H1 (cell line): ENCODE data around the gene NFKBIZ. TPM values are rescaled to one million over a fixed set of nuclear protein-coding genes. Genes with fewer than 3 reads are reported as not detected.

ENCODE experiments used
- CTCF ChIA-PET: fragments of 300-600 bp; sonication (Branson Sonifier 250); formaldehyde crosslinking; loops from one replicate; lab custom pipeline; 2021; ENCODE audit not compliant: partially characterized antibody; lab: Charles Lee
- POLR2A ChIA-PET: fragments of 300-600 bp; sonication (Branson Sonifier 250); formaldehyde crosslinking; loops from one replicate; lab custom pipeline; 2021; ENCODE audit warnings: inconsistent platforms; ENCODE audit not compliant: partially characterized antibody; lab: Charles Lee
- DNase-seq, 2 experiments: peaks; one replicate each; pipeline versions ENCODE4 v3.0.0 to v3.0.0-alpha.2; 2010 to 2022; ENCODE audit warnings: low spot score in 2 of 2, low read depth in 1 of 2, mixed read lengths in 1 of 2
- FAIRE-seq: peaks from 2 replicates; lab custom pipeline; 2011; peaks lifted over from hg19 to GRCh38; lab: Jason Lieb, UNC
- H2AFZ ChIP-seq: 2 replicates; pipeline ENCODE4 v1.8.1; 2012; ENCODE audit warnings: low read length, inconsistent platforms
- H2AK5ac ChIP-seq: 2 replicates; pipeline ENCODE4 v1.6.1; 2013; ENCODE audit warnings: low read depth, low read length
- H2BK120ac ChIP-seq: replicated peaks from 2 replicates; pipeline ENCODE3; 2013; ENCODE audit warnings: low read depth, low read length, inconsistent platforms
- H2BK12ac ChIP-seq: 2 replicates; pipeline ENCODE4 v1.6.1; 2013; ENCODE audit warnings: low read depth, low read length
- H2BK15ac ChIP-seq: 2 replicates; pipeline ENCODE4 v1.6.1; 2013; ENCODE audit warnings: low read length
- H2BK20ac ChIP-seq: 2 replicates; pipeline ENCODE4 v1.6.1; 2013; ENCODE audit warnings: low read length
- H2BK5ac ChIP-seq: 2 replicates; pipeline ENCODE4 v1.6.1; 2013; ENCODE audit warnings: low read depth, low read length
- H3K14ac ChIP-seq: 2 replicates; pipeline ENCODE4 v1.6.1; 2013; ENCODE audit warnings: inconsistent platforms; ENCODE audit not compliant: insufficient read length
- H3K18ac ChIP-seq: 2 replicates; pipeline ENCODE4 v1.6.1; 2013; ENCODE audit warnings: low read length; ENCODE audit errors: extremely low read depth
- H3K23ac ChIP-seq: 2 replicates; pipeline ENCODE4 v1.6.1; 2013; ENCODE audit warnings: inconsistent platforms; ENCODE audit not compliant: insufficient read length
- H3K23me2 ChIP-seq: 2 replicates; pipeline ENCODE4 v1.6.1; 2013; ENCODE audit warnings: low read depth, low read length
- H3K27ac ChIP-seq: 2 replicates; pipeline ENCODE4 v1.6.1; 2011; ENCODE audit warnings: low read depth, low read length, inconsistent platforms
- H3K27me3 ChIP-seq, 4 experiments: replicated peaks in 1 of 4; 1 replicate in 1 of 4; 2 replicates in 3 of 4; pipeline versions ENCODE4 v1.6.1 to v1.8.1; 2011 to 2013; ENCODE audit warnings: low read length in 3 of 4, mild to moderate bottlenecking in 3 of 4, inconsistent platforms in 2 of 4, mixed read lengths in 2 of 4, moderate library complexity in 1 of 4; ENCODE audit not compliant: control insufficient read depth in 3 of 4, insufficient read depth in 3 of 4; ENCODE audit errors: extremely low read depth in 1 of 4
- H3K36me3 ChIP-seq, 4 experiments: 2 replicates each; pipeline versions ENCODE4 v1.6.1 to v1.8.1; 2011 to 2013; ENCODE audit warnings: mild to moderate bottlenecking in 4 of 4, low read length in 3 of 4, moderate library complexity in 2 of 4, control low read depth in 1 of 4, inconsistent platforms in 1 of 4; ENCODE audit not compliant: insufficient read depth in 4 of 4, control insufficient read depth in 2 of 4
- H3K4ac ChIP-seq: replicated peaks from 2 replicates; pipeline ENCODE3; 2013; ENCODE audit warnings: low read length, low read depth, mixed read lengths, inconsistent platforms; ENCODE audit not compliant: insufficient read length
- H3K4me1 ChIP-seq, 4 experiments: replicated peaks in 1 of 4; 1 replicate in 1 of 4; 2 replicates in 3 of 4; pipeline versions ENCODE4 v1.6.1 to v1.8.1; 2011 to 2013; ENCODE audit warnings: low read length in 3 of 4, inconsistent platforms in 2 of 4, mixed read lengths in 1 of 4; ENCODE audit not compliant: insufficient read depth in 4 of 4, control insufficient read depth in 3 of 4
- H3K4me2 ChIP-seq, 2 experiments: 2 replicates each; pipeline versions ENCODE4 v1.6.1 to v1.8.1; 2011 to 2013; ENCODE audit warnings: low read depth in 2 of 2, low read length in 2 of 2, control low read depth in 1 of 2, inconsistent platforms in 1 of 2, mild to moderate bottlenecking in 1 of 2; ENCODE audit not compliant: insufficient read depth in 1 of 2
- H3K4me3 ChIP-seq, 4 experiments: fragments of 200-600, 300-600 bp in 1 of 4; sonication (generic), shearing (Covaris generic), sonication (Bioruptor Twin) in 1 of 4; 2 replicates each; pipeline versions ENCODE4 v1.5.1 to v1.8.1; 2011 to 2016; ENCODE audit warnings: low read length in 4 of 4, low read depth in 3 of 4, control low read depth in 2 of 4, inconsistent platforms in 2 of 4, mild to moderate bottlenecking in 2 of 4, mixed read lengths in 1 of 4, moderate library complexity in 1 of 4; ENCODE audit not compliant: insufficient read depth in 2 of 4; ENCODE audit errors: extremely low read depth in 1 of 4
- H3K56ac ChIP-seq: replicated peaks from 2 replicates; pipeline ENCODE3; 2013; ENCODE audit warnings: low read depth, mild to moderate bottlenecking, mixed read lengths, low read length, inconsistent platforms; ENCODE audit not compliant: insufficient read length
- H3K79me1 ChIP-seq: 2 replicates; pipeline ENCODE4 v1.6.1; 2013; ENCODE audit warnings: low read depth, low read length, control low read depth
- H3K79me2 ChIP-seq, 2 experiments: 2 replicates each; pipeline versions ENCODE4 v1.6.1 to v1.8.1; 2012 to 2013; ENCODE audit warnings: low read length in 2 of 2, mild to moderate bottlenecking in 2 of 2, inconsistent platforms in 1 of 2; ENCODE audit not compliant: insufficient read depth in 2 of 2, control insufficient read depth in 1 of 2
- H3K9ac ChIP-seq, 4 experiments: replicated peaks in 1 of 4; 1 replicate in 1 of 4; 2 replicates in 3 of 4; pipeline versions ENCODE4 v1.6.1 to v1.8.1; 2011 to 2013; ENCODE audit warnings: low read depth in 3 of 4, low read length in 3 of 4, control low read depth in 2 of 4, mild to moderate bottlenecking in 2 of 4, moderate library complexity in 2 of 4, inconsistent platforms in 1 of 4; ENCODE audit errors: extremely low read depth in 1 of 4
- H3K9me3 ChIP-seq, 2 experiments: 2 replicates each; pipeline versions ENCODE4 v1.6.1 to v1.8.1; 2012 to 2013; ENCODE audit warnings: mild to moderate bottlenecking in 2 of 2, moderate library complexity in 2 of 2, control low read depth in 1 of 2, inconsistent platforms in 1 of 2, low read depth in 1 of 2, low read length in 1 of 2, mixed read lengths in 1 of 2; ENCODE audit not compliant: insufficient read depth in 2 of 2
- H4K20me1 ChIP-seq, 2 experiments: replicated peaks in 1 of 2; 2 replicates each; pipeline versions ENCODE3 to v1.8.1; 2011 to 2013; ENCODE audit warnings: inconsistent platforms in 2 of 2, low read length in 2 of 2, mild to moderate bottlenecking in 1 of 2; ENCODE audit not compliant: insufficient read depth in 2 of 2, control insufficient read depth in 1 of 2
- H4K5ac ChIP-seq: 2 replicates; pipeline ENCODE4 v1.6.1; 2013; ENCODE audit warnings: low read length, low read depth, mixed read lengths, inconsistent platforms; ENCODE audit not compliant: insufficient read length
- H4K8ac ChIP-seq: 2 replicates; pipeline ENCODE4 v1.8.0; 2013; ENCODE audit warnings: mild to moderate bottlenecking, moderate library complexity, low read length, inconsistent platforms; ENCODE audit not compliant: insufficient read depth; ENCODE audit errors: extremely low read depth
- H4K91ac ChIP-seq: replicated peaks from 2 replicates; pipeline ENCODE3; 2013; ENCODE audit warnings: low read length, mixed read lengths, inconsistent platforms; ENCODE audit not compliant: insufficient read length
- BCL11A ChIP-seq, 2 experiments: IDR thresholded peaks; one replicate each; pipeline ENCODE4 v1.6.1; 2011; ENCODE audit warnings: low read depth in 2 of 2, low read length in 2 of 2, mild to moderate bottlenecking in 2 of 2
- CBX8 ChIP-seq: fragments of 300-800, 300-1000 bp; sonication (generic); IDR thresholded peaks from 2 replicates; pipeline ENCODE4 v1.7.1; 2016; ENCODE audit warnings: low read depth, low read length, borderline replicate concordance
- CHD2 ChIP-seq: IDR thresholded peaks from 2 replicates; pipeline ENCODE4 v1.6.1; 2012; ENCODE audit warnings: low read length, improper control_type of control experiment
- CREB1 ChIP-seq: IDR thresholded peaks from 2 replicates; pipeline ENCODE4 v1.6.1; 2012; ENCODE audit warnings: inconsistent platforms
- CTBP2 ChIP-seq: IDR thresholded peaks from 2 replicates; pipeline ENCODE4 v1.7.0; 2011; ENCODE audit warnings: borderline replicate concordance, mild to moderate bottlenecking, moderate library complexity, mixed read lengths, low read length; ENCODE audit not compliant: insufficient read depth, insufficient read length
- NANOG ChIP-seq: IDR thresholded peaks from 2 replicates; pipeline ENCODE4 v1.6.1; 2011; ENCODE audit warnings: low read length, low read depth, mild to moderate bottlenecking, inconsistent platforms; ENCODE audit not compliant: insufficient read depth, poor library complexity, severe bottlenecking
- RBBP5 ChIP-seq: IDR thresholded peaks from 2 replicates; pipeline ENCODE4 v1.7.1; 2012; ENCODE audit warnings: low read depth, mild to moderate bottlenecking, inconsistent platforms, low read length, moderate library complexity, borderline replicate concordance
- RNF2 ChIP-seq: fragments of 200-900, 300-1000 bp; sonication (generic); IDR thresholded peaks from 2 replicates; pipeline ENCODE4 v1.7.1; 2016; ENCODE audit warnings: borderline replicate concordance, low read depth, mild to moderate bottlenecking, antibody characterized with exemption, low read length; ENCODE audit not compliant: poor library complexity, severe bottlenecking; ENCODE audit errors: missing control alignments
- SP1 ChIP-seq: IDR thresholded peaks from 2 replicates; pipeline ENCODE4 v1.6.1; 2011; ENCODE audit warnings: low read depth, low read length
- SP4 ChIP-seq: IDR thresholded peaks from 2 replicates; pipeline ENCODE4 v1.6.1; 2012; ENCODE audit warnings: low read length, inconsistent platforms
- SRF ChIP-seq: IDR thresholded peaks from 2 replicates; pipeline ENCODE4 v1.6.1; 2011; ENCODE audit warnings: mild to moderate bottlenecking, low read depth, low read length, moderate library complexity
- polyA plus RNA-seq, 7 experiments: library from polyadenylated mRNA; depleted of rRNA in 3 of 7; stranded (reverse) in 5 of 7; unstranded in 2 of 7; fragments of >200 nt in 5 of 7; fragments of 200-250 nt in 2 of 7; gene quantifications; 1 replicate in 5 of 7; 2 replicates in 1 of 7; 4 replicates in 1 of 7; pipeline versions ENCODE4 v1.2.1 to v1.2.3, GENCODE V29; 2011 to 2013; ENCODE audit warnings: missing spikeins in 2 of 7, mixed read lengths in 2 of 7
- total RNA-seq: library from RNA; stranded (reverse); fragmentation: NEBNext Ultra II Directional; extraction: Animal tissue kit (Norgen Biotek cat#: 25700); gene quantifications from 2 replicates; pipeline ENCODE4 v1.2.1, GENCODE V29; 2021

Gene NFKBIZ
- total and polyA plus RNA-seq, 2 of the 8 experiments (the other 6 are each of a cell fraction or from before 2014, with no cell fraction given) = 7.2 to 24.5 TPM

DNA sequence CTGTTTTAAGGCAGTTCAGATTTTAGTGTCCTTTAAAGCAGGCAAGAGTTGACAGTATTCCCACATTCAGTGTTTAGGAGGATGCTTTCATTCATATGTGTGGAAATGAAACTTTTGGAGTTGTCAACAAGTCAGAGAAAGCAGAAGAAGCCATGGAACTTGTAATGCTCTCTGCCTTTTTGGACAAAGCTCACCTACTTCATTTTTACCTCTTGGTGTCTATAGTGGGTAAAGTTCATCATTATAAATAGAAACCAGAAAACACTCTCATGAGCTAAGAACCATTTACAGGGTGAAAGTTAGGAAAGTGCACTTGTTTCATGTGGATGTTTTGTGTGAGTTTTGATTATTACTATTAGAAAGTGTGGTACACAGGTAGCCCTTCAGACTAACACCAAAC lies 9.2 kb upstream of the NFKBIZ start:
- H4K20me1 ChIP-seq = no peaks in the 10 kb centered on the region
- H3K36me3 ChIP-seq = no peaks in the 10 kb centered on the region
- no peak overlapping the region for H3K27ac ChIP-seq
- H3K79me1 ChIP-seq = no peaks in the 10 kb centered on the region
- H4K5ac ChIP-seq = peak overlapping the region; percentile 32
- no peak overlapping the region for H3K14ac ChIP-seq
- no peak overlapping the region for H3K18ac ChIP-seq
- H4K91ac ChIP-seq = no peak overlapping the region
- FAIRE-seq (no peak), DNase-seq (no peak)
- no peaks in the 10 kb centered on the region for H3K9me3 ChIP-seq
- no peak overlapping the region for H3K4me2 ChIP-seq
- H3K4me1 ChIP-seq = peaks cover 3 to 9% (median 7%) of the 10 kb centered on the region in 4 experiments; a peak in 5 of 7 replicates
- no peak overlapping the region for H3K23ac ChIP-seq
- no peak overlapping the region for H2BK12ac ChIP-seq
- no peak overlapping the region for H3K4ac ChIP-seq
- no peak overlapping the region for H2BK5ac ChIP-seq
- H2AK5ac ChIP-seq = no peak overlapping the region
- H2BK120ac ChIP-seq = no peak overlapping the region
- no peaks in the 10 kb centered on the region for H3K27me3 ChIP-seq
- ChIA-PET POLR2A (interaction anchor here (1.0 to 3.6 kb wide), 4 partner anchors 9 to 17 kb away, joined by 4 to 22 read pairs (median 12); partner anchors contain the start of gene NFKBIZ), CTCF (interaction anchor here (1.4 kb wide), 1 partner anchor 28 kb away, joined by 3 read pairs; no protein-coding TSS in a partner anchor)
- H2BK15ac ChIP-seq = no peak overlapping the region
- no peak overlapping the region for H2AFZ ChIP-seq
- H3K9ac ChIP-seq = no peak overlapping the region
- H3K4me3 ChIP-seq = no peak overlapping the region
- no peak overlapping the region for H2BK20ac ChIP-seq
- no peaks in the 10 kb centered on the region; the same call in 1 of the 2 replicates for H3K23me2 ChIP-seq
- H3K79me2 ChIP-seq = no peaks in the 10 kb centered on the region
- H4K8ac ChIP-seq = no peak overlapping the region
- H3K56ac ChIP-seq = no peak overlapping the region
- no peak for TF ChIP-seq RBBP5
- no peak for TF ChIP-seq NANOG
- no peak for TF ChIP-seq CHD2
- TF ChIP-seq SP1 = no peak
- no peak for TF ChIP-seq CREB1
- no peak for TF ChIP-seq SP4
- TF ChIP-seq CBX8 = no peak
- TF ChIP-seq BCL11A (IDR thresholded peaks at IDR 0.05; ENCODE audit: low read depth in 2 of 2, low read length in 2 of 2) = no peak
- TF ChIP-seq CTBP2 = no peak
- no peak for TF ChIP-seq SRF
- TF ChIP-seq RNF2 = no peak
